Measurements from ENCODE around the gene IGSF8. TPM values are rescaled to one million over a fixed set of nuclear protein-coding genes. Genes with fewer than 3 reads are reported as not detected.
A peak's percentile ranks its signal among the peaks of the same experiment; 100 is the strongest.
"Not testable (repeated sequence)": the region's sequence is repeated elsewhere in the genome, so short reads cannot be mapped to it uniquely, and the experiment has no call there.

Gene IGSF8
- total RNA-seq, 2 donors from 2014 or later: 34.5 to 35.9 TPM

DNA sequence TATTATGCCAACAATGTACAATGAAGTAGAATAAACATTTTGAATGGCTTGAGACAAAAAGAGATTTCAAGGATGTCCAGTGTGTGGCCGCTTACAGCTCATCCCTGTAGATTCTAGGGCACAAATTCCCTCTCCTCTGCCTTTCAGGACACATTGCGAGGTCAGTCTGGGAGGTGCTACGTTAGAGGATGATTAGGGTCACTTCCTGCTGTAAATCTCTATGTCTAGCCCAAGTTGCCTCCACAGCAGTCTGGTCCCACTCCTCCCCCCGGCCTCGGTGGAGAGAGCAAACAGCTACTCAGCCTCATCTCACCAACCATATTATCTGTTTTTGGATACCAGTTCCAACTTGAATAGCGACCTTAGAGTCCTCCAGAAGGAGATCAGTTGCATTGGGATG lies 45.5 kb downstream of the IGSF8 start:
- Mint-ChIP-seq H3K4me1 (peaks cover 25% of the 10 kb centered on the region), H3K9me3 (no peaks in the 10 kb centered on the region), H3K4me3 (no peak overlapping the region), H3K27me3 (ENCODE audit: insufficient read depth) (peaks cover 29% of the 10 kb centered on the region), H3K36me3 (ENCODE audit: low read depth) (no peaks in the 10 kb centered on the region), H3K27ac (no peak overlapping the region)
- Histone ChIP-seq H3K27ac (ENCODE audit: low read depth, low read length) (no peak overlapping the region), H3K4me3 (ENCODE audit: low read length) (no peak overlapping the region), H3K27me3 (ENCODE audit: control insufficient read depth, insufficient read depth, low read length, poor library complexity, severe bottlenecking) (peaks cover 5% of the 10 kb centered on the region), H3K4me1 (ENCODE audit: control insufficient read depth, insufficient read depth, low read length) (peaks cover 11% of the 10 kb centered on the region), H3K36me3 (ENCODE audit: control insufficient read depth, insufficient read depth, low read length) (no peaks in the 10 kb centered on the region), H3K9ac (ENCODE audit: extremely low read depth, low read length, poor library complexity, severe bottlenecking) (no peak overlapping the region), H3K9me3 (ENCODE audit: control insufficient read depth, low read length) (no peaks in the 10 kb centered on the region)
- WGBS, 2 experiments (ENCODE audit: insufficient coverage in 1 of 2, insufficient read length in 1 of 2): 85 to 93% methylated on average over 4 to 6 of the region's 6 CpGs
- DNase-seq: no peak
- TF ChIP-seq, protein P1, sequence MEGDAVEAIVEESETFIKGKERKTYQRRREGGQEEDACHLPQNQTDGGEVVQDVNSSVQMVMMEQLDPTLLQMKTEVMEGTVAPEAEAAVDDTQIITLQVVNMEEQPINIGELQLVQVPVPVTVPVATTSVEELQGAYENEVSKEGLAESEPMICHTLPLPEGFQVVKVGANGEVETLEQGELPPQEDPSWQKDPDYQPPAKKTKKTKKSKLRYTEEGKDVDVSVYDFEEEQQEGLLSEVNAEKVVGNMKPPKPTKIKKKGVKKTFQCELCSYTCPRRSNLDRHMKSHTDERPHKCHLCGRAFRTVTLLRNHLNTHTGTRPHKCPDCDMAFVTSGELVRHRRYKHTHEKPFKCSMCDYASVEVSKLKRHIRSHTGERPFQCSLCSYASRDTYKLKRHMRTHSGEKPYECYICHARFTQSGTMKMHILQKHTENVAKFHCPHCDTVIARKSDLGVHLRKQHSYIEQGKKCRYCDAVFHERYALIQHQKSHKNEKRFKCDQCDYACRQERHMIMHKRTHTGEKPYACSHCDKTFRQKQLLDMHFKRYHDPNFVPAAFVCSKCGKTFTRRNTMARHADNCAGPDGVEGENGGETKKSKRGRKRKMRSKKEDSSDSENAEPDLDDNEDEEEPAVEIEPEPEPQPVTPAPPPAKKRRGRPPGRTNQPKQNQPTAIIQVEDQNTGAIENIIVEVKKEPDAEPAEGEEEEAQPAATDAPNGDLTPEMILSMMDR (conservative IDR thresholded peaks at IDR 0.05): no peak

DNA sequence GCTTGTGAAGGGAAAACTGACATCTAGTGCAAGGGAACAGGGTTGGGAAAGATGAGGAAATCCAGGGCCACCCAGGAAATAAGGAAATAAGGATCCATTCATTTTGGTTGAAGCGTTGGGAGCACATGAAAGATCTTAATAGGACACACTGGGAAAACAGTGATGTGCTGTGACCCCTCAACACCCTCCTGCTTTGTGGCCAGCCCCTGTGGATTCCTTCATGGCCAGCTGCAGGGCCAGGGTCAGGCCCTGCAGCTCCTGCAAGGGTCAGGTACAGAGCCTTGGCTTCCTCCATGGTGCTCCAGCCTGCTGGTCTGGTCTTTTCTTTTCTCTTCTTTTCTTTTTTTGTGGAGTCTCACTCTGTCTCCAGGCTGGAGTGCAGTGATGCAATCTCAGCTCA lies 47.8 kb downstream of the IGSF8 start:
- TF ChIP-seq, protein P1 (conservative IDR thresholded peaks at IDR 0.05): no peak
- DNase-seq: peak; percentile 7
- H3K27ac ChIP-seq (ENCODE audit: low read depth, low read length): no peak overlapping the region
- peaks cover 5% of the 10 kb centered on the region for H3K27me3 ChIP-seq (ENCODE audit: control insufficient read depth, insufficient read depth, low read length, poor library complexity, severe bottlenecking)
- no peaks in the 10 kb centered on the region for H3K36me3 ChIP-seq (ENCODE audit: control insufficient read depth, insufficient read depth, low read length)
- H3K4me1 ChIP-seq (ENCODE audit: control insufficient read depth, insufficient read depth, low read length): peaks cover 10% of the 10 kb centered on the region
- 93 to 100% methylated on average over 1 of the region's 1 CpG for WGBS, 2 experiments (ENCODE audit: insufficient coverage in 1 of 2, insufficient read length in 1 of 2)
- H3K4me3 Mint-ChIP-seq: no peak overlapping the region
- no peak overlapping the region for H3K4me3 ChIP-seq (ENCODE audit: low read length)
- H3K4me1 Mint-ChIP-seq: peaks cover 40% of the 10 kb centered on the region
- no peaks in the 10 kb centered on the region for H3K36me3 Mint-ChIP-seq (ENCODE audit: low read depth)
- no peaks in the 10 kb centered on the region for H3K9me3 Mint-ChIP-seq
- H3K9ac ChIP-seq (ENCODE audit: extremely low read depth, low read length, poor library complexity, severe bottlenecking): no peak overlapping the region
- H3K27ac Mint-ChIP-seq: no peak overlapping the region
- peaks cover 20% of the 10 kb centered on the region for H3K27me3 Mint-ChIP-seq (ENCODE audit: insufficient read depth)
- H3K9me3 ChIP-seq (ENCODE audit: control insufficient read depth, low read length): no peaks in the 10 kb centered on the region

DNA sequence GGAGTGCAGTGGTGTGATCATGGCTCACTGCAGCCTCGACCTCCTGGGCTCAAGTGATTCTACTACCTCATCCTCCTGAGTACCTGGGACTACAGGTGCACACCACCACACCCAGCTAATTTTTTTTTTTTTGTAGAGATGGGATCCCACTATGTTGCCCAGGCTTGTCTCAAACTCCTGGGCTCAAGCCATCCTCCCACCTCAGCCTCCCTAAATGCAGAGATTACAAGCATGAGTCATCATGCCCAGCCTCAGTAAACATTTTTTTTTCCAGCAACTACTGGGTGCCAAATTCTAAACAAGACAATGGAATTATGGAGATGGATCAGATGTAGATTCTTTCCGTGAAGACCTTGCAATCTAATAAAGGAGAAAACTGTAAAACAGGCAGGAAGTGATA lies 48.2 kb downstream of the IGSF8 start:
- not testable (repeated sequence) for H3K9ac ChIP-seq (ENCODE audit: extremely low read depth, low read length, poor library complexity, severe bottlenecking); H3K9me3 ChIP-seq (ENCODE audit: control insufficient read depth, low read length); H3K36me3 Mint-ChIP-seq (ENCODE audit: low read depth); H3K27ac ChIP-seq (ENCODE audit: low read depth, low read length); H3K4me1 ChIP-seq (ENCODE audit: control insufficient read depth, insufficient read depth, low read length); H3K27me3 ChIP-seq (ENCODE audit: control insufficient read depth, insufficient read depth, low read length, poor library complexity, severe bottlenecking); H3K36me3 ChIP-seq (ENCODE audit: control insufficient read depth, insufficient read depth, low read length); H3K27ac Mint-ChIP-seq; DNase-seq; H3K9me3 Mint-ChIP-seq; H3K4me3 ChIP-seq (ENCODE audit: low read length); H3K4me3 Mint-ChIP-seq
- WGBS, 2 experiments (ENCODE audit: insufficient coverage in 1 of 2, insufficient read length in 1 of 2): 90 to 92% methylated on average over 2 of the region's 2 CpGs
- H3K4me1 Mint-ChIP-seq: peaks cover 42% of the 10 kb centered on the region
- peaks cover 18% of the 10 kb centered on the region for H3K27me3 Mint-ChIP-seq (ENCODE audit: insufficient read depth)

- no peaks in the 10 kb centered on the region for H3K9me3 ChIP-seq (ENCODE audit: control insufficient read depth, low read length)
- Mint-ChIP-seq H3K27me3 (ENCODE audit: insufficient read depth) (peaks cover 26% of the 10 kb centered on the region), H3K4me1 (peaks cover 41% of the 10 kb centered on the region), H3K36me3 (ENCODE audit: low read depth) (no peaks in the 10 kb centered on the region), H3K27ac (no peak overlapping the region), H3K9me3 (no peaks in the 10 kb centered on the region), H3K4me3 (no peak overlapping the region)
- H3K4me1 ChIP-seq (ENCODE audit: control insufficient read depth, insufficient read depth, low read length): peaks cover 8% of the 10 kb centered on the region
- no peak overlapping the region for H3K9ac ChIP-seq (ENCODE audit: extremely low read depth, low read length, poor library complexity, severe bottlenecking)
- no peak for DNase-seq
- TF ChIP-seq, protein P1 (conservative IDR thresholded peaks at IDR 0.05): no peak
- no peak overlapping the region for H3K27ac ChIP-seq (ENCODE audit: low read depth, low read length)
- no peak overlapping the region for H3K4me3 ChIP-seq (ENCODE audit: low read length)
- no peaks in the 10 kb centered on the region for H3K36me3 ChIP-seq (ENCODE audit: control insufficient read depth, insufficient read depth, low read length)
- 91 to 100% methylated on average over 2 to 3 of the region's 3 CpGs for WGBS, 2 experiments (ENCODE audit: insufficient coverage in 1 of 2, insufficient read length in 1 of 2)
- peaks cover 5% of the 10 kb centered on the region for H3K27me3 ChIP-seq (ENCODE audit: control insufficient read depth, insufficient read depth, low read length, poor library complexity, severe bottlenecking)
Measured at GRCh38 chr1:160049101-160049500, 49.3 kb downstream of the IGSF8 start.

Data from endodermal cell (in vitro differentiated cells).